Measurements from ENCODE around the gene SYNDIG1.

Gene SYNDIG1

DNA sequence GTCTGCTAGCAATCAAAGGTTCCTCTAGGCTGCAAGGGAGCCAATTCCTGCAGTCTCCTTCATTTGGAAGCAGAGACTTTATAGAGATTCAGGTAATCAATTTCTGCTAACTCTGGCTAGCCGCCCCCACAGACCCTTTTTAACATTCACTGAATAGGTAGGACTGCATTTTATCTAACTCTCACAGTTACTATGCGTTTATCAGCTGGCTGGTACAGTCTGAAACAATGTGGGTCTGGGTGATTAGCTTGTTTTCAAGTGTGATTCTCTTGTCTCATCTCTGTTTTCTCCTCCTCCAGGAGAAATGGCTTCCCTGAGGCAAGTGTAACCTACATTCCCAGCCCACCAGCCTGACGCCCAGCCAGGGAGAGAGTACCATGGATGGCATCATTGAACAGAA lies 73.3 kb downstream of the SYNDIG1 start:
- Histone ChIP-seq H3K27me3 (ENCODE audit: insufficient read depth, poor library complexity, severe bottlenecking) (peaks cover 6% of the 10 kb centered on the region), H3K4me3 (replicated peaks; ENCODE audit: insufficient read depth, low read length) (no peak overlapping the region), H3K27ac (replicated peaks) (no peak overlapping the region)
- TF ChIP-seq GABPA (IDR thresholded peaks at IDR 0.05; ENCODE audit: low read depth) = no peak
- no peak for TF ChIP-seq POLR2AphosphoS5 (IDR thresholded peaks at IDR 0.05; ENCODE audit: low read depth)
- TF ChIP-seq, protein P1, sequence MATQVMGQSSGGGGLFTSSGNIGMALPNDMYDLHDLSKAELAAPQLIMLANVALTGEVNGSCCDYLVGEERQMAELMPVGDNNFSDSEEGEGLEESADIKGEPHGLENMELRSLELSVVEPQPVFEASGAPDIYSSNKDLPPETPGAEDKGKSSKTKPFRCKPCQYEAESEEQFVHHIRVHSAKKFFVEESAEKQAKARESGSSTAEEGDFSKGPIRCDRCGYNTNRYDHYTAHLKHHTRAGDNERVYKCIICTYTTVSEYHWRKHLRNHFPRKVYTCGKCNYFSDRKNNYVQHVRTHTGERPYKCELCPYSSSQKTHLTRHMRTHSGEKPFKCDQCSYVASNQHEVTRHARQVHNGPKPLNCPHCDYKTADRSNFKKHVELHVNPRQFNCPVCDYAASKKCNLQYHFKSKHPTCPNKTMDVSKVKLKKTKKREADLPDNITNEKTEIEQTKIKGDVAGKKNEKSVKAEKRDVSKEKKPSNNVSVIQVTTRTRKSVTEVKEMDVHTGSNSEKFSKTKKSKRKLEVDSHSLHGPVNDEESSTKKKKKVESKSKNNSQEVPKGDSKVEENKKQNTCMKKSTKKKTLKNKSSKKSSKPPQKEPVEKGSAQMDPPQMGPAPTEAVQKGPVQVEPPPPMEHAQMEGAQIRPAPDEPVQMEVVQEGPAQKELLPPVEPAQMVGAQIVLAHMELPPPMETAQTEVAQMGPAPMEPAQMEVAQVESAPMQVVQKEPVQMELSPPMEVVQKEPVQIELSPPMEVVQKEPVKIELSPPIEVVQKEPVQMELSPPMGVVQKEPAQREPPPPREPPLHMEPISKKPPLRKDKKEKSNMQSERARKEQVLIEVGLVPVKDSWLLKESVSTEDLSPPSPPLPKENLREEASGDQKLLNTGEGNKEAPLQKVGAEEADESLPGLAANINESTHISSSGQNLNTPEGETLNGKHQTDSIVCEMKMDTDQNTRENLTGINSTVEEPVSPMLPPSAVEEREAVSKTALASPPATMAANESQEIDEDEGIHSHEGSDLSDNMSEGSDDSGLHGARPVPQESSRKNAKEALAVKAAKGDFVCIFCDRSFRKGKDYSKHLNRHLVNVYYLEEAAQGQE (IDR thresholded peaks at IDR 0.05; ENCODE audit: insufficient replicate concordance, low read depth) = no peak
- TF ChIP-seq, protein P2, sequence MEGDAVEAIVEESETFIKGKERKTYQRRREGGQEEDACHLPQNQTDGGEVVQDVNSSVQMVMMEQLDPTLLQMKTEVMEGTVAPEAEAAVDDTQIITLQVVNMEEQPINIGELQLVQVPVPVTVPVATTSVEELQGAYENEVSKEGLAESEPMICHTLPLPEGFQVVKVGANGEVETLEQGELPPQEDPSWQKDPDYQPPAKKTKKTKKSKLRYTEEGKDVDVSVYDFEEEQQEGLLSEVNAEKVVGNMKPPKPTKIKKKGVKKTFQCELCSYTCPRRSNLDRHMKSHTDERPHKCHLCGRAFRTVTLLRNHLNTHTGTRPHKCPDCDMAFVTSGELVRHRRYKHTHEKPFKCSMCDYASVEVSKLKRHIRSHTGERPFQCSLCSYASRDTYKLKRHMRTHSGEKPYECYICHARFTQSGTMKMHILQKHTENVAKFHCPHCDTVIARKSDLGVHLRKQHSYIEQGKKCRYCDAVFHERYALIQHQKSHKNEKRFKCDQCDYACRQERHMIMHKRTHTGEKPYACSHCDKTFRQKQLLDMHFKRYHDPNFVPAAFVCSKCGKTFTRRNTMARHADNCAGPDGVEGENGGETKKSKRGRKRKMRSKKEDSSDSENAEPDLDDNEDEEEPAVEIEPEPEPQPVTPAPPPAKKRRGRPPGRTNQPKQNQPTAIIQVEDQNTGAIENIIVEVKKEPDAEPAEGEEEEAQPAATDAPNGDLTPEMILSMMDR (IDR thresholded peaks at IDR 0.05; ENCODE audit: insufficient read depth, low read length) = no peak
- no peak for TF ChIP-seq SPI1 (IDR thresholded peaks at IDR 0.05; ENCODE audit: borderline replicate concordance, low read depth)
- no peak for DNase-seq (ENCODE audit: low read depth in 1 of 2, low spot score in 1 of 2)

DNA sequence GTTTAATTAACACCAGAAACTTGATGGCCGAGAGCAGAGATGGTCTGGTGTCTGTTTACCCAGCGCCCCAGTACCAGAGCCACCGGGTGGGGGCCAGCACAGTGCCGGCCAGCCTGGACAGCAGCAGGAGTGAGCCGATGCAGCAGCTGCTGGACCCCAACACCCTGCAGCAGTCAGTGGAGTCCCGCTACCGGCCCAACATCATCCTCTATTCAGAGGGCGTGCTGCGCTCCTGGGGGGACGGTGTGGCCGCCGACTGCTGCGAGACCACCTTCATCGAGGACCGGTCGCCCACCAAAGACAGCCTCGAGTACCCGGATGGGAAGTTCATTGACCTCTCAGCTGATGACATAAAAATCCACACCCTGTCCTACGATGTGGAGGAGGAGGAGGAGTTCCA lies 73.7 kb downstream of the SYNDIG1 start:
- Histone ChIP-seq H3K27ac (replicated peaks) (no peak overlapping the region), H3K27me3 (ENCODE audit: insufficient read depth, poor library complexity, severe bottlenecking) (peaks cover 6% of the 10 kb centered on the region), H3K4me3 (replicated peaks; ENCODE audit: insufficient read depth, low read length) (no peak overlapping the region)
- no peak for TF ChIP-seq GABPA (IDR thresholded peaks at IDR 0.05; ENCODE audit: low read depth)
- TF ChIP-seq SPI1 (IDR thresholded peaks at IDR 0.05; ENCODE audit: borderline replicate concordance, low read depth) = no peak
- TF ChIP-seq, protein P2 (IDR thresholded peaks at IDR 0.05; ENCODE audit: insufficient read depth, low read length) = no peak
- TF ChIP-seq, protein P1 (IDR thresholded peaks at IDR 0.05; ENCODE audit: insufficient replicate concordance, low read depth) = no peak
- DNase-seq (ENCODE audit: low read depth in 1 of 2, low spot score in 1 of 2) = no peak

DNA sequence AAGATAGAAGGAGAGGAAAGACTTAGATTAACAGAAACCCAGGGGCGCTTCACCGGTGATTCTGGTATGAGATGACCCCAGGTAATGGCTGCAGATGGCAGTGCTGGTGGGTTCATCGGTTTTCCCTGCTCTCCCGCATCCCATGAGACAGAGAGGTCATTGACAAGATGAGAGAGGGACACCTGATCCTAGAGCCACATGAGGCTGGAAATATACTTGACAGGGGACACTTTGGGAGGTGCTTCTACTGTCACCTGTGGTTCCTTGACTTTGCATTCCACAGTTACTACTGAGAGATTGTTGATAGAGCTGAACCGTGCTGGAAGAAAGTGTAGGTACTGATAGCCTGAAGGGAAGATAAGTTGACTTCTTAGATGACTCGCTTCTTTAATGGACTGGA lies 74.3 kb downstream of the SYNDIG1 start:
- Histone ChIP-seq H3K27ac (replicated peaks) (no peak overlapping the region), H3K27me3 (ENCODE audit: insufficient read depth, poor library complexity, severe bottlenecking) (peaks cover 6% of the 10 kb centered on the region), H3K4me3 (replicated peaks; ENCODE audit: insufficient read depth, low read length) (no peak overlapping the region)
- DNase-seq (ENCODE audit: low read depth in 1 of 2, low spot score in 1 of 2) = no peak
- no peak for TF ChIP-seq SPI1 (IDR thresholded peaks at IDR 0.05; ENCODE audit: borderline replicate concordance, low read depth)
- no peak for TF ChIP-seq GABPA (IDR thresholded peaks at IDR 0.05; ENCODE audit: low read depth)
- no peak for TF ChIP-seq POLR2AphosphoS5 (IDR thresholded peaks at IDR 0.05; ENCODE audit: low read depth)
- TF ChIP-seq, protein P1 (IDR thresholded peaks at IDR 0.05; ENCODE audit: insufficient replicate concordance, low read depth) = no peak
- TF ChIP-seq, protein P2 (IDR thresholded peaks at IDR 0.05; ENCODE audit: insufficient read depth, low read length) = no peak
